Measurements from ENCODE around the gene GRHL1.

The GRHL1 gene

DNA sequence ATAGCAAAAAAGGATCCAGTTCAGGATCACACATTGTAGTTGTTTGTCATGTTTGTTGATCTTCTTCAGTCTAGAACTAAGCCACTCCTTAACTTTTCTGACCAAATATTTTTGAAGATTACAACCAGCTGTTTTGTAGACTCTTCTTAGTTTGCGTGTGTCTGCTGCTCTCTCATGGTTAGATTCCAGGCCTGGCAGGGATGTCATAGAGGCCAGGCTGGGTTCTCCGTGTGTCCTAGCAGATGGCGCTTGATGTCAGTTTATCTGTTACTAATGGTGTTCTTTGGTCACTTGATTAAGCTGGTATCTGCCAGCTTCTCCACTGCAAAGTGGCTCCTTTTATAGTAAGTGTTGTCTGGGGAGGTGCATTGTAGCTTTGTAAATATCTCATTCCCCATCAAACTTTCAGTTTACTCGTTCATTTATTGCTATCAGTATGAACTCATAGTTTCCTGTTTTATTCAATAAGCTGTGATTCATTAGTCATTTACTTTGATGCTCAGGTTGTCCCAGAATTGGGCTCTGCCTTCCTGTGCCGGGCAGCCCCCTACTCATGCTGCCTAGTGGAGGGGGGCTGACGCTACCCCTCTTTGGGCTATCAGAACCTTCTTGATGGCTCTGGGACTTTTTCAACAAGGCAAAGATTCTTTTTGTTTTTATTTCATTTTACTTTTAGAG is 42.1 kb downstream of the GRHL1 start:
- no peak for DNase-seq

GRCh38 chr2:9994462-9994861 is 43.0 kb downstream of the GRHL1 start:
- no peak for DNase-seq

DNA sequence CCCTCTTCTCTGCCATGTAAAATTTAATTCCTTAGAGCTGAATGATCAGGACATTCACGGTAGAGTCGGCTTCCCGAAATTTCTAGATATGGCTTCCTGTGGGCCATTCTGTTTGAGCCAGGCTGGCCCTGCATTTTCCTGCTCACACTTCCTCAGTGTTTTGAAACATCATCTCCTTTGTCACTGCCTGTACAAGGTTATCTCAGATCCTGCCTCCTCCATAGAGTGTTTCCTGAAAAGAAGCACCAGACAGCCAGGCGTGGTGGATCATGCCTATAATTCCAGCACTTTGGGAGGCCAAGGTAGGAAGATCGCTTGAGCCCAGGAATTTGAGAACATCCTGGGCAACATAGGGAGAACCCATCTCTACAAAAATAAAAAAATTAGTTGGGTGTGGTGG is 43.6 kb downstream of the GRHL1 start:
- DNase-seq = no peak

DNA sequence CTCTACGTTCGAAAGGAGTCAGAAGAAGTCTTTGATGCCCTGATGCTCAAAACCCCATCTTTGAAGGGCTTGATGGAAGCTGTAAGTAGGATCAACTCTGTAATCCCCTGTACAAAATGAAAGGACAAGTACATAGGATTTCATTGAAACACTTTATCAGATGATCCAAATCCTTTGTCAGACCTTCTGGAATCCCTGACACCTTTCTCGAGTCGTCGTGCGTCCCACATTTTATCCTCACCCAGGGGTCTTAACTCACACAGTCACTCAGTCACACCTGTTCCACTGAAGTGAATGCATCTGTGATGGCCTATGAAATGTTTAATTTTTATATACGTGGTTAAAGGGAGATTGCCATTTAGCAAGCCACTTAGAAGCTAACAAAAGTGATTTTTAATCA is 44.8 kb downstream of the GRHL1 start:
- no peak for DNase-seq

GRCh38 chr2:9997936-9998335 is 46.4 kb downstream of the GRHL1 start:
- DNase-seq = no peak

- no peak for DNase-seq
These were observed 47.6 kb downstream of the GRHL1 start for GRCh38 chr2:9998916-9999654.

DNA sequence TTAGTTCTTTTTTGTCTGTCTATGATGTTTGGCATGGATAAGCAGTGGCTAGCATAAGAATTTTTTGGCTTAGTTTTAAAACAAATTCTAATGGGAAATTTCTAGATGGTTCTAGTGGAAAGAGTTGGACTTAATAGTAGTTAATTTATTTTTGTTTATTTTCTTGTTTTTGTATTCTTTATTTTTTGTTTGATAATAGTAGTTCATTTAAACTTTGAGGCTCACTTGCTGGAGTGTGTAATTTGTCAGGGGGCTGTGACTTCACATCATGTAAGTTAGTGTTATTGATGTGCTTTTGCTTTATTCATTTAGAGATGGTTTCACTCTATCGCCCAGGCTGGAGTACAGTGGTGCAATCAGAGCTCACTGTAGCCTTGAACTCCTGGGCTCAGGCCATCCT is 48.2 kb downstream of the GRHL1 start:
- no peak for DNase-seq

- DNase-seq = no peak
These were observed 49.0 kb downstream of the GRHL1 start for GRCh38 chr2:10000541-10000940.

GRCh38 chr2:10001586-10001985 is 50.1 kb downstream of the GRHL1 start:
- no peak for DNase-seq

GRCh38 chr2:10002109-10002508 is 50.6 kb downstream of the GRHL1 start:
- DNase-seq = no peak

- no peak for DNase-seq
These were observed 51.2 kb downstream of the GRHL1 start for GRCh38 chr2:10002681-10003080.

GRCh38 chr2:10003206-10004125 is 52.0 kb downstream of the GRHL1 start:
- no peak for DNase-seq

DNA sequence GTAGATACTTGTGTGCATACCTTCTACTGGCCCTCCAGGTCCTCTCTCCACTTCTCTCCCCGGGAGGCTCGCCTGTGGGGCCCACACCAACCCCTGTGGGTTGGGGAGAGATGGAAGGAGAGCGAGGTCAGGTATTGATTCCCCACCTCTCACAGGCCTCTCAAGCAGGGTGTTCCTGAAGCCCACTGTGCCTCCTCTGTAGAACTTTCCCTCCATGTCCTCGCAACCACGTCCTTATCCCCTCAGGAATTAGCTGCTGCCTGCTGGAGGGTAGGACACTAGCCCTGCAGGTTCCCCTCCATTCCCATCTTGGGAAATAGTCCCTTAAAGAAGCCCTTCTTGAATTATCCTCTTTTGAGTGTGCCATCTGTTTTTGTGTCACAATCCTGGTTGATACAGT is 52.9 kb downstream of the GRHL1 start:
- no peak for DNase-seq

DNA sequence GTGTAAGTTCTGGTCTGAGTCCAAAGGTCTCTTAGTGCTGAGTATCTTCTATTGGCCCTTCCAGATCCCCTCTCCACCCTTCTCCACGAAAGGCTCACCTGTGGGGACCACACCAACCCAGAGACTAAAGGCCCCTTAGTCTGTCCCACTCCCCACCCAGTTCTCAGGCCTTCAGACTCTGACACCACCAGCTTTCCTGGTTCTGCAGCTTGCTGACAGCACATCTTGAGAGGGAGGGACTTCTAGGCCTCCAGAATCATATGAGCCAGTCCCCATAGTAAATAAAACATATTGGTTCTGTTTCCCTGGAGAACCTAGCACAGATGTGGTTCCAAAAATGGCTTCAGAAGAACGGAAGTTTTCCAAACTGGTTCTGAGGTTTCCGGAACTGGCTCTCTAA is 53.3 kb downstream of the GRHL1 start:
- DNase-seq = no peak

GRCh38 chr2:10005461-10006235 is 54.2 kb downstream of the GRHL1 start:
- DNase-seq = no peak

DNA sequence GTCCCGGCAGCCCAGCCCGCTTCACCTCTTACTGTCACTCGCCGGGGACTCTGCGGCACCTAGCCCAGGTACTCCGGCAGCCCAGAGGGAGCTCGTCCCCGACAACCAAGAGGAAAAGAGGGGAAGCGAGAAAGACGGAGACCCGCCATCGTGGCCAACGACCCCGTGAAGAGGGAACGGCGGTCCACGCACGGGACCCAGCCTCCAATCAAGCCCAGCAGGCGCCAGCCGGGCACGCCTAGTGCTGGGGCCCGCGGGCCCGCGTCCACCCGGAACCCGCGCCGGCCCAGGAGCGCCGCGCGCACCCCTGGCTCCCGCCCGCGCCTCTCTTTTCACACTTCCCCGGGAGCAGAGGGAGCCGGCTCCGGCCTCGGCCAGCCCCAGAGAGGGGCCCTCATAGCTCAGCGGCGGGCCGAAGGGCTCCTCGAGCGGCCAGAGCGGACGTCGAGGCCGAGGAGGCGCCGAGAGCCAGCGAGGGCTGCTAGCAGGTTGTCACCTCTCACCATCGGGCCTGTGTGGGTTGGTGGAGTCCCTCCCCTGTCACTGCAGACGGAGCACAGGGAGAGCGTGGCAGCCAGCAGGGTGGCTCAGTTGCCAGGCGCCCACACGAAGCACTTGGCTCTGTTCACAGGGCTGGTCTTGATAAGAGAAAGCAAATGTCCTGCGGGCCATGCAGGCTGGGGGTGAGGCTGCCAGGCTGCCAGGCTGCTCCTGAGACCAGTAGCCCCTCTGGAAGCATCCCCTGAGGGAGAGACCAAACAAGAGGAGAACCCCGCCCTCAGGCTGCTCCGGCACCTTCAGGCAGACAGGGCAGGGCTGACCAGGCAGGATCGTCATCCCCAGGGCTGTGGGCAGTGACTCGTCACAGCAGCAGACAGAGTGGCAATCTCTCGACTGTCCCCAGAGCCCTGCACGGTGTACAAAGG is 55.0 kb downstream of the GRHL1 start:
- DNase-seq = no peak

DNA sequence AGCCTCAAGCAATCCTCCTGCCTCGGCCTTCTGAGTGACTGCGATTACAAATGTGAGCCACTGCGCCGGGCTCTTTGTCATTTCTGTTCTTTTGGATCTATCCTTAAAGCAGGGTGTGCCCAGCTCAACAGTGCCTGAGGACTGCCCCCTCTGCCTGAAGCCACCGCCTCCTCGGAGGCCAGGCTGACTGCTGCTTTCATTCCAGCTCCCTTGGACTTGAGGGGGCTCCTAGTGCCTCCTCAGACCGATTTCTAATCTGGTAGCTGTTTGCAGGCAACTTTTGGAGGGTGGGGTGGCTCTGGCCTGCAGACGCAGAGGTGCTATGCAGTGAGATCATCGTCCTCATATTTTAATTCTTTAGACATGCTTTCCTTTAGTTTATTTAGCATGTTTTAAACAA is 55.9 kb downstream of the GRHL1 start:
- DNase-seq = no peak

- no peak for DNase-seq
These were observed 56.7 kb downstream of the GRHL1 start for GRCh38 chr2:10007921-10008808.

- no peak for DNase-seq
These were observed 57.3 kb downstream of the GRHL1 start for GRCh38 chr2:10008809-10009176.

All from nucleus accumbens (tissue), 56 donors.